SJSA1 (cell line): ENCODE measurements around the gene OR13C8. TPM values are rescaled to one million over a fixed set of nuclear protein-coding genes. Genes with fewer than 3 reads are reported as not detected.
"Not testable (repeated sequence)": the region's sequence is repeated elsewhere in the genome, so short reads cannot be mapped to it uniquely, and the experiment has no call there.

Experiments used
- DNase-seq, 2 experiments: peaks; one replicate each; pipeline ENCODE4 v3.0.0-alpha.2; 2015 to 2020; ENCODE audit warnings: low spot score in 2 of 2, low read depth in 1 of 2
- H3K27ac ChIP-seq: fragments of 250-450 bp; sonication (Bioruptor Pico); 2 replicates; pipeline ENCODE4 v1.5.1; 2020; ENCODE audit warnings: mild to moderate bottlenecking, moderate library complexity
- H3K27me3 ChIP-seq: fragments of 250-450 bp; sonication (Bioruptor Pico); replicated peaks from 2 replicates; pipeline ENCODE4 v1.5.1; 2020; ENCODE audit warnings: mild to moderate bottlenecking, moderate library complexity
- H3K36me3 ChIP-seq: fragments of 250-450 bp; sonication (Bioruptor Pico); 2 replicates; pipeline ENCODE4 v1.5.1; 2020; ENCODE audit warnings: mild to moderate bottlenecking
- H3K4me1 ChIP-seq: fragments of 250-450 bp; sonication (Bioruptor Pico); replicated peaks from 2 replicates; pipeline ENCODE4 v1.6.1; 2021; ENCODE audit warnings: mild to moderate bottlenecking
- H3K4me3 ChIP-seq: fragments of 250-450 bp; sonication (Bioruptor Pico); 2 replicates; pipeline ENCODE4 v1.5.1; 2020; ENCODE audit warnings: mild to moderate bottlenecking
- H3K9me3 ChIP-seq: fragments of 250-450 bp; sonication (Bioruptor Pico); replicated peaks from 2 replicates; pipeline ENCODE4 v1.5.1; 2020; ENCODE audit warnings: mild to moderate bottlenecking
- total RNA-seq: library from RNA; depleted of rRNA; stranded (reverse); fragments of >200 nt; shearing (Covaris generic); gene quantifications from 2 replicates; pipeline ENCODE4 v1.2.3, GENCODE V29; 2014; rRNA removed

Gene OR13C8
- total RNA-seq, 1 experiment from 2014 or later, result not detected

DNA sequence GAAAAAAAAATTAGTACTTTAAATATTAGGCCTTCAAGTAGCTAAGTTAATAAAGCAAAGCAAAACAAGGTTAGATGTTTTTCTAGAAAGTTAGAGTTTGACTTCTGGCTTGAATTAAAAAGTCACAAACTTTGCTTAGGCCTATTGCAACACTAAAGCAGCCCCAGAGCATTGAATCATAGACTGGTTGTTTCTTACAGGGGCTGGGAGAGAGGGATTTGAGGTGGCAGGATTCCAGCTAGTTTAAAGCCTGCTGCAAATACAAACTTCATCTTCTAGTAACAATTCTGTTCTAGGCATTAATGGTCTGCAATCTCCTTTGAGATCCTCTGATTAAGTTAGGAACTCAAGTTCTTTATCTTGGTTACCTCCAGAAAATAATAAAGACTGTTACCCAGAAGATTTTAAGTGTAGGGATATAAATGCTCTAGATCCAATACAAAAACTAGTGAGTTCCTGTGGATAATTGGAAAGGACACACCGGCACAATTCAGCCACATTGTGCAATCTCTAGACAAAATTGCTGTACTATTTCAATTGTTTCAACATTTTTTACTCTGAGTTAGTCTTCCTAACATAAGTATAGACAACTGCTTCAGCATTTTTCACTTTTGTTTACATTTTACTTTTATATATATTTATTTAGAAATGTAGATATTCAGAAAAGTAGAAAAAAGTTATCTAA is 17.7 kb downstream of the OR13C8 start:
- H3K4me1 ChIP-seq, result no peaks in the 10 kb centered on the region
- DNase-seq, result no peak
- H3K4me3 ChIP-seq, result no peak overlapping the region
- no peaks in the 10 kb centered on the region for H3K27me3 ChIP-seq
- H3K9me3 ChIP-seq, result no peaks in the 10 kb centered on the region
- no peak overlapping the region for H3K27ac ChIP-seq
- H3K36me3 ChIP-seq, result no peaks in the 10 kb centered on the region

DNA sequence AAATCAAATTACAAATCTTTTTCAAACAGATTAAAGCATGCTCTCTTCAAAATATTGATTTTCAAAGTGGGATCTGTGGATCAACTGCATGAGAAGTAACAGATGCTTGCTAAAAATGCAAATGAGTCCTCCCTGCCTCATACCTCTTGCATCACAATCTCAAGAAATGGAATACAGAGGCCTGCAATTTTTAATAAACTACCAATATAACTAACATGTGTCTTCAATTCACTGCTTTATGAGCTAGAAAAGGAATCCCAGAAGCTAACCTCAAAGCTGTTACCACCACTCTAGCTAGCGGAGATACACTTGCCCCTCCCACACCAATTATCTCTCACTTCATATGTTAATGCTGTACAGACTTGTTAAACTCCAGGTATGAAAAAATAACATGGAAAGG is 20.7 kb downstream of the OR13C8 start:
- Histone ChIP-seq H3K4me1 (no peaks in the 10 kb centered on the region), H3K36me3 (no peaks in the 10 kb centered on the region), H3K27ac (no peak overlapping the region), H3K27me3 (no peaks in the 10 kb centered on the region), H3K9me3 (no peaks in the 10 kb centered on the region), H3K4me3 (no peak overlapping the region)
- DNase-seq, result no peak

DNA sequence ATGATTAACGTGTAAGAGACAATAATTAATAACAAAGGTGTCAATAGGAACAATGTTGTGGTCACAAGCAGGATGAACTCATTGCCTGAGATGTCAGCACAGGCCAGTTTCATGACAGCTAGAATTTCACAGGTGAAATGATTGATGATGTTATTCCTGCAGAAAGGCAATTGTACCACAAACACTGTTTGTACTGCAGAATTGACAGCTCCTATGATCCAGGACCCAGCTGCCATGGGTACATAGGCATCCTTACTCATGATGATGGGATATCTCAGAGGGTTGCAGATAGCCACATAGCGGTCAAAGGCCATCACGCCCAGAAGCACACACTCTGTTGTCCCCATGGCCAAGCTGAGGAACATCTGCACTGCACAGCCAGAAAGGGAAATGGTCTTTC is 29.8 kb downstream of the OR13C8 start:
- not testable (repeated sequence) for DNase-seq, H3K36me3 ChIP-seq, H3K4me1 ChIP-seq, H3K27ac ChIP-seq, H3K4me3 ChIP-seq, H3K9me3 ChIP-seq, H3K27me3 ChIP-seq

DNA sequence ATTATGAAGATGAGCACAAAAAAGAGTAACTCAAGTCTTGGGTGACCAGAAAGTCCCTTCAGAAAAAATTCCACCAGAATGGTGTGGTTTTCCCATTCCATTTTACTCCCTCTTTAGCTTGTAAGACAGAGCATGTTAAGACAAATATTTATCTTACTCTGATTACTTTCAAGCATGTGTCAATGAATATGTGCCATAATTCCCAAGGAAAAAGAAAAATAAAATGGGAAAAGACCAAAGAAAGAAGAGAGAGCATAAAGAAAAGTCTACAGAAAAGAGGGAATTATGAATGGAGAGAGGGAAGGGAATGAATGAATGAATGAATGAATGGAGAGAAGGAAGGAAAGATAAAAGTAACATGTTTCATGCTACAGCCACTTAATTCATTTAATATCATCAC is 30.3 kb downstream of the OR13C8 start, which contains the start of gene OR13C5:
OR13C5 (minus strand) TSS at position 101 of the 400 bp plus-strand sequence; CDS start at position 101, 0 bp downstream.
- H3K4me3 ChIP-seq, H3K4me1 ChIP-seq, DNase-seq, H3K9me3 ChIP-seq, H3K27ac ChIP-seq, H3K27me3 ChIP-seq, H3K36me3 ChIP-seq: not testable (repeated sequence)

DNA sequence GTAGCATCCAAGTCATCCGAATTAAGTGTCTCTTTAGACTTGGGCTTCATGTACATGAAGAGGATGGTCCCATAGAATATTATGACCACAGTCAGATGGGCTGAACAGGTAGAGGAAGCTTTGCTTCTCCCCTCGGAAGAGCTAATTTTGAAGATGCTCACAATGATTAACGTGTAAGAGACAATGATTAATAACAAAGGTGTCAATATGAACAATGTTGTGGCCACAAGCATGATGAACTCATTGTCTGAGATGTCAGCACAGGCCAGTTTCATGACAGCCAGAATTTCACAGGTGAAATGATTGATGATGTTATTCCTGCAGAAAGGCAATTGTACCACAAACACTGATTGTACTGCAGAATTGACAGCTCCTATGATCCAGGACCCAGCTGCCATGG is 35.8 kb downstream of the OR13C8 start:
- Histone ChIP-seq H3K36me3 (no peaks in the 10 kb centered on the region), H3K27ac (no peak overlapping the region), H3K9me3 (no peaks in the 10 kb centered on the region), H3K4me1 (no peaks in the 10 kb centered on the region), H3K4me3 (no peak overlapping the region), H3K27me3 (no peaks in the 10 kb centered on the region)
- no peak for DNase-seq

DNA sequence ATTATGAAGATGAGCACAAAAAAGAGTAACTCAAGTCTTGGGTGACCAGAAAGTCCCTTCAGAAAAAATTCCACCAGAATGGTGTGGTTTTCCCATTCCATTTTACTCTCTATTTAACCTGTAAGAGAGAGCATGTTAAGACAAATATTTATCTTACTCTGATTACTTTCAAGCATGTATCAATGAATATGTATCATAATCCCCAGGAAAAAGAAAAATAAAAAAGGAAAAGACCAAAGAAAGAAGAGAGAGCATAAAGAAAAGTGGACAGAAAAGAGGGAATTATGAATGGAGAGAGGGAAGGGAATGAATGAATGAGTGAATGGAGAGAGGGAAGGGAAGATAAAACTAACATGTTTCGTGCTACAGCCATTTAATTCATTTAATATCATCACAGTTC is 36.6 kb downstream of the OR13C8 start, which contains the start of gene OR13C2:
OR13C2 (minus strand) TSS at position 101 of the 400 bp plus-strand sequence; CDS start at position 101, 0 bp downstream.
- DNase-seq, H3K9me3 ChIP-seq: not testable (repeated sequence)

DNA sequence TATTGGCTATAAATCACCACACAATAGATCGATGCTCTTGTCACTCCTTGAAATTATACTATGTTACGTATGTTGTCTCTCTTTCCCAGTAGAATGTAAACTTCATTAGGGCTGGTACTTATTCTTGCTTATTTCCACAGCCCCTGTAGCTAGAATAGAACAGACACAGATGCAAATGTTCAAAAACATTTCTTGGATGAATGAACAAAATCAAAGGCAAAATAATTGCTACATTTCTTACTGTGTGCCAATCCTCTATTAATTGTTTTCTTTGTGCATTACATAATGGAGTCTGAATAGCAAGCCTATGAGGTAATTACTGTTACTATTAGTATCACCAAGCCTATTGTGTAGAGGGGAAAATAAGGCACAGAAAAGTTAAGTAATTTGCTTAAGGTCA is 37.2 kb downstream of the OR13C8 start:
- Histone ChIP-seq H3K4me1 (no peaks in the 10 kb centered on the region), H3K9me3 (no peaks in the 10 kb centered on the region), H3K27ac (no peak overlapping the region), H3K36me3 (no peaks in the 10 kb centered on the region), H3K27me3 (no peaks in the 10 kb centered on the region), H3K4me3 (no peak overlapping the region)
- DNase-seq, result no peak

More for the DNA sequence above, 36.6 kb downstream of the OR13C8 start, which contains the start of gene OR13C2:
- not testable (repeated sequence) for H3K4me1 ChIP-seq, H3K4me3 ChIP-seq, H3K36me3 ChIP-seq, H3K27ac ChIP-seq, H3K27me3 ChIP-seq

DNA sequence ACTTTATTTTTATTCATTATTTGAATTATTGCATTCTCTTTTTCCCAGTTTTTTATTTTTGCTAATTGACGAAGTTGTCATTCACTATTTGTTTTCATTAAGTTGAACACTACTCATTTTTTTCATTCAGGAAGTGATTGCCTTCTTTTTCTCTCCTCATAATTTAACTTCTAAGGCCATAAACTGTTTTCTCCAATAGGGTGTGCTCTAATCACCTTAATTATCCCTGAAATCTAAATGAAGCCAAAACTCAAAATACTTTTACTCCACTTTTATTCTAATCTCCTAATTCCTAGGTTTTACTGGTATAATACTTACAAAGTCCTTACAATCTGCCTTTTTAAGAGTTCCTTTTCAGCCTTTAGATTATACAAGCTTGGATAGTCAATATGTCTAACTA is 39.4 kb downstream of the OR13C8 start:
- Histone ChIP-seq H3K36me3 (no peaks in the 10 kb centered on the region), H3K27ac (no peak overlapping the region), H3K4me1 (no peaks in the 10 kb centered on the region), H3K9me3 (no peaks in the 10 kb centered on the region), H3K27me3 (no peaks in the 10 kb centered on the region), H3K4me3 (no peak overlapping the region)
- DNase-seq, result no peak

DNA sequence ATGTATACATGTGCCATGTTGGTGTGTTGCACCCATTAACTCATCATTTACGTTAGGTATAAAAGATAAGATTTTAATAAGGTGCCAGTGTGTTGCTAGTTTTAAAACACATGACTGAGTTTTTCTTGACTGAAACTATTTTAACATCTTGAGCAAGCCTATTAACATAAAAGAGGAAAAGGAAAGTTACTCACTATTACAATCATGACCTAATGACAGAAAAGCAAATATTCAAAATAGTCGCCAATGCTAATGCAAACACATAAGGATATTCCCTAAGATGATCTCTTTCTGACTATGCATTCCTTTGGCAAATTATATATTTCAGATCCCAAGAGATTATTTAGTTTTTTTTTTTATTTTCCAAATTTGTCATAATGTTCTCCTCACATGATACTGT is 42.2 kb downstream of the OR13C8 start:
- H3K27me3 ChIP-seq, result no peaks in the 10 kb centered on the region
- no peaks in the 10 kb centered on the region for H3K4me1 ChIP-seq
- no peaks in the 10 kb centered on the region for H3K9me3 ChIP-seq
- no peaks in the 10 kb centered on the region for H3K36me3 ChIP-seq
- no peak overlapping the region for H3K27ac ChIP-seq
- H3K4me3 ChIP-seq, result no peak overlapping the region
- DNase-seq, result no peak

DNA sequence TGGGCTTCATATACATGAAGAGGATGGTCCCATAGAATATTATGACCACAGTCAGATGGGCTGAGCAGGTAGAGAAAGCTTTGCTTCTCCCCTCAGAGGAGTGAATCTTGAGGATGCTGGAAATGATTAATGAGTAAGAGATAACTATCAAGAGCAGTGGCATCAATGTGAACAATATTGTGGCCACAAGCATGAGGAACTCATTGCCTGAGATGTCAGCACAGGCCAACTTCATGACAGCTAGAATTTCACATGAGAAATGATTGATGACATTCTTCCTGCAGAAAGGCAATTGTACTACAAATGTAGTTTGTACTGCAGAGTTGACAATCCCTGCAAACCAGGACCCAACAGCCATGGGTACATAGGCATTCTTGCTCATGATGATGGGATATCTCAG is 48.5 kb downstream of the OR13C8 start:
- DNase-seq, result no peak
- no peak overlapping the region for H3K4me3 ChIP-seq
- no peaks in the 10 kb centered on the region for H3K27me3 ChIP-seq

DNA sequence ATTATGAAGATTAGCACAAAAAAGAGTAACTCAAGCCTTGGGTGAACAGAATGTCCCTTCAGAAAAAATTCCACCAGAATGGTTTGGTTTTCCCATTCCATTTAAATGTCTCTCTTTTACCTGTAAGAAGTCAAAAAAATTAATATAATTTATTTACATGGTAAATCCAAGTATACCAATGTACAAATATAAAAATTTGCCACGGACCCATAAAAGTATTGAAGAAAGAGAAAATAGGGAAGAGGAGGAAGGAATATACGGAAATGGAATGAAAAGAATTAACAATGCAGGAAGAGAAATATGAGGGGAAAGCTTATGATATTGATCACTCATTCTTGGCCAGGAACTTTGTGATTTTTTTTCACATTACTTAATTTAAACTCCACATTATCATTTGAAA is 49.1 kb downstream of the OR13C8 start, which contains the start of gene OR13C9:
OR13C9 (minus strand) TSS at position 101 of the 400 bp plus-strand sequence; CDS start at position 101, 0 bp downstream.
- Histone ChIP-seq H3K27me3 (no peaks in the 10 kb centered on the region), H3K4me1 (no peaks in the 10 kb centered on the region), H3K27ac (no peak within 1 kb of the TSS), H3K36me3 (no peaks in the 10 kb centered on the region), H3K4me3 (no peak within 1 kb of the TSS), H3K9me3 (no peaks in the 10 kb centered on the region)
- DNase-seq, result no peak

More for the DNA sequence above, 48.5 kb downstream of the OR13C8 start:
- no peaks in the 10 kb centered on the region for H3K9me3 ChIP-seq
- H3K4me1 ChIP-seq, result no peaks in the 10 kb centered on the region
- no peaks in the 10 kb centered on the region for H3K36me3 ChIP-seq
- no peak overlapping the region for H3K27ac ChIP-seq

Other genes starting within 250 kb of the OR13C8 start
- gene OR13F1, start 64.9 kb upstream of the OR13C8 start, total RNA-seq, result not detected in 2 replicates
- not detected in 2 replicates for gene OR13C4, start 42.0 kb upstream of the OR13C8 start, total RNA-seq
- not detected in 2 replicates for gene OR13C3, start 32.3 kb upstream of the OR13C8 start, total RNA-seq
- not detected in 2 replicates for gene OR13C5, start 30.2 kb downstream of the OR13C8 start, total RNA-seq
- gene OR13C2, start 36.5 kb downstream of the OR13C8 start, total RNA-seq, result not detected in 2 replicates
- gene OR13C9, start 49.0 kb downstream of the OR13C8 start, total RNA-seq, result not detected in 2 replicates
- gene OR13D1, start 125.3 kb downstream of the OR13C8 start, total RNA-seq, result not detected in 2 replicates
- gene NIPSNAP3A, start 178.5 kb downstream of the OR13C8 start, total RNA-seq, result 65.2 and 79.8 TPM in 2 replicates
- gene NIPSNAP3B, start 195.0 kb downstream of the OR13C8 start, total RNA-seq, result 0.42 and 0.97 TPM in 2 replicates